ENCODE results near the gene MYO16.

- TF ChIP-seq POLR2AphosphoS5 (IDR thresholded peaks at IDR 0.05; ENCODE audit: insufficient read depth in 1 of 2, low read depth in 1 of 2): no peak
- TF ChIP-seq, protein P1, sequence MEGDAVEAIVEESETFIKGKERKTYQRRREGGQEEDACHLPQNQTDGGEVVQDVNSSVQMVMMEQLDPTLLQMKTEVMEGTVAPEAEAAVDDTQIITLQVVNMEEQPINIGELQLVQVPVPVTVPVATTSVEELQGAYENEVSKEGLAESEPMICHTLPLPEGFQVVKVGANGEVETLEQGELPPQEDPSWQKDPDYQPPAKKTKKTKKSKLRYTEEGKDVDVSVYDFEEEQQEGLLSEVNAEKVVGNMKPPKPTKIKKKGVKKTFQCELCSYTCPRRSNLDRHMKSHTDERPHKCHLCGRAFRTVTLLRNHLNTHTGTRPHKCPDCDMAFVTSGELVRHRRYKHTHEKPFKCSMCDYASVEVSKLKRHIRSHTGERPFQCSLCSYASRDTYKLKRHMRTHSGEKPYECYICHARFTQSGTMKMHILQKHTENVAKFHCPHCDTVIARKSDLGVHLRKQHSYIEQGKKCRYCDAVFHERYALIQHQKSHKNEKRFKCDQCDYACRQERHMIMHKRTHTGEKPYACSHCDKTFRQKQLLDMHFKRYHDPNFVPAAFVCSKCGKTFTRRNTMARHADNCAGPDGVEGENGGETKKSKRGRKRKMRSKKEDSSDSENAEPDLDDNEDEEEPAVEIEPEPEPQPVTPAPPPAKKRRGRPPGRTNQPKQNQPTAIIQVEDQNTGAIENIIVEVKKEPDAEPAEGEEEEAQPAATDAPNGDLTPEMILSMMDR (IDR thresholded peaks at IDR 0.05): no peak
Observed at GRCh38 chr13:108702171-108702570, 72.8 kb downstream of the MYO16 start.
